Amniotic stem cell (primary cell): ENCODE results near the gene RUNX1.

Source experiments
- DNase-seq: peaks from one replicate; lab custom pipeline; 2025; lab: John Stamatoyannopoulos, UW

The RUNX1 gene

GRCh38 chr21:35048706-35049617 lies at the start of gene RUNX1:
Gene RUNX1, minus strand, starts transcription at chr21:35049302.
- no peak for DNase-seq

GRCh38 chr21:35097525-35097924 lies 48.4 kb upstream of the RUNX1 start:
- DNase-seq = no peak

- no peak for DNase-seq
Observed at GRCh38 chr21:35096959-35097358, 47.9 kb upstream of the RUNX1 start.

GRCh38 chr21:35095859-35096291 lies 46.8 kb upstream of the RUNX1 start:
- no peak for DNase-seq

- no peak for DNase-seq
Observed at GRCh38 chr21:35093514-35093913, 44.4 kb upstream of the RUNX1 start.

- DNase-seq = no peak
Observed at GRCh38 chr21:35091496-35091895, 42.4 kb upstream of the RUNX1 start.

GRCh38 chr21:35090403-35090802 lies 41.3 kb upstream of the RUNX1 start:
- DNase-seq = no peak

GRCh38 chr21:35088319-35088771 lies 39.2 kb upstream of the RUNX1 start:
- no peak for DNase-seq

- no peak for DNase-seq
Observed at GRCh38 chr21:35086357-35086756, 37.3 kb upstream of the RUNX1 start.

GRCh38 chr21:35084869-35085268 lies 35.8 kb upstream of the RUNX1 start:
- peak; percentile 63 for DNase-seq

GRCh38 chr21:35083246-35083645 lies 34.1 kb upstream of the RUNX1 start:
- DNase-seq = no peak

- DNase-seq = no peak
Observed at GRCh38 chr21:35081861-35082260, 32.8 kb upstream of the RUNX1 start.

GRCh38 chr21:35079181-35079580 lies 30.1 kb upstream of the RUNX1 start:
- no peak for DNase-seq

GRCh38 chr21:35077975-35078374 lies 28.9 kb upstream of the RUNX1 start:
- no peak for DNase-seq

GRCh38 chr21:35077466-35077865 lies 28.4 kb upstream of the RUNX1 start:
- no peak for DNase-seq

- DNase-seq = no peak
Observed at GRCh38 chr21:35075546-35075945, 26.4 kb upstream of the RUNX1 start.

- DNase-seq = peak; percentile 60
Observed at GRCh38 chr21:35072960-35073359, 23.9 kb upstream of the RUNX1 start.

GRCh38 chr21:35072557-35072956 lies 23.5 kb upstream of the RUNX1 start:
- no peak for DNase-seq

- no peak for DNase-seq
Observed at GRCh38 chr21:35071347-35071746, 22.2 kb upstream of the RUNX1 start.

- DNase-seq = no peak
Observed at GRCh38 chr21:35070436-35070835, 21.3 kb upstream of the RUNX1 start.

- DNase-seq = no peak
Observed at GRCh38 chr21:35066824-35067223, 17.7 kb upstream of the RUNX1 start.

- no peak for DNase-seq
Observed at GRCh38 chr21:35063428-35064172, 14.5 kb upstream of the RUNX1 start.

GRCh38 chr21:35062016-35062415 lies 12.9 kb upstream of the RUNX1 start:
- no peak for DNase-seq
